Embryonic facial prominence (tissue), 1 donor: Measurements from ENCODE around the gene RGS8.

Experiments
- DNase-seq: peaks from one replicate; pipeline ENCODE4 v3.0.0-alpha.2; 2016; ENCODE audit errors: extremely low spot score

RGS8 gene

GRCh38 chr1:182641561-182641960 is 42.8 kb downstream of the RGS8 start:
- no peak for DNase-seq

DNA sequence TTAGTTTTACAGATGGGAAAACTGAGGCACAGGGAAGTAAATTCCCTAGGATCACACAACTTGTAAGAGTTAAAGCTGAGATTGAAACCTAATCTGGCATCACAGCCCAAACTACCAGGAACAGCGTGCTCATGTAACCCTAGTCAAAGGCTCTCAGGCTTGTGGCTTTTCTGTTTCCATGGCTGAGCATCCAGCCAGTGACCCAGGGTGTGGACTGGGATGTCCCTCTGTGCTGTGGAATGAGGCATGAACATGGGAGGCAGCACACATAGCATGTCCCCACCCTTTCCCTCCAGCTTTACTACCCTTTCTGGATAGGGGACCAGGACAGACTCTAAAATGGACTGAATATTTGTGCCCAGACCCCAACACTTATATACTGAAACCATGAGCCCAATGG is 45.1 kb downstream of the RGS8 start:
- DNase-seq, result no peak

DNA sequence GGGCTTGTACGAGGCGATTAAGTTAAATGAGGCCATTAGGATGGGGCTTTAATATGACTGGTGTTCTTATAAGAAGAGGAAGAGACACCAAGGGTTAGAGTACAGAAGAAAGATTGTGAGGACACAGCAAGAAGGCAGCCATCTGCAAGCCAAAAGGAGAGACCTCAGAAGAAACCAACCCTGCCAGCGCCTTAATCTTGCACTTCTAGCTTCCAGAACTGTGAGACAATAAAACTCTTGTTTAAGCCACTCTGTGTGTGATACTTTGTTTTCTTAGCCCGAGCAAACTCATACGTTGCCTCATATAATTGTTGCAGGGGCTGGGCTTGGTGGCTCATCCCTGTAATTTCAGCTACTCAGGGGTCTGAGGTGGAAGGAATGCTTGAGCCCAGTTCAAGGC is 46.6 kb downstream of the RGS8 start:
- no peak for DNase-seq

DNA sequence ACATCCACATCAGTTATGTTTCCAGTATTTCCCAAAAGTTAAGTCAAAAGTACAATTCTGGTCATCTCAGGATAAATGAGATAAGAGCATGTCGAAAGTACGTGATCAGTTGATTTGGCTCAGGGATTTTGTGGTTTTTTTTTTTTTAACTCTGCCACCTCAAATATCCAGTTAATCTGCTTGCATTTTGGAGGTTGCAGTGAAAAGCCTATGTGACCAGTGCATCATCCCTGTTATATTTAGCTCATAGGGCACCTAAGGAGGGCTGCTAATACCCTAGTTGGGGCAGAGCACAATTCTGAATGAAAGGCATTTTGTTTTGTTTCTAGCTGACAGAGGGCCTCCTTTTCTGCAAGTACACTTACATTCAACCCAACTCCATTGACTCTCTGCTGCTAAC is 48.5 kb downstream of the RGS8 start:
- DNase-seq, result no peak
